Measurements from ENCODE around the gene ANKRD12. TPM values are rescaled to one million over a fixed set of nuclear protein-coding genes. Genes with fewer than 3 reads are reported as not detected.

The ANKRD12 gene
- total RNA-seq, 6 experiments from 2014 or later, result 26.5 to 31.3 (median 29.8) TPM

GRCh38 chr18:9132628-9133027, 4.0 kb upstream of the ANKRD12 start:
- Mint-ChIP-seq H3K27ac (no peak overlapping the region), H3K36me3 (ENCODE audit: low read depth) (peaks cover 26% of the 10 kb centered on the region), H3K9me3 (no peaks in the 10 kb centered on the region), H3K4me1 (ENCODE audit: low read depth) (peaks cover 41% of the 10 kb centered on the region), H3K4me3 (no peak overlapping the region), H3K27me3 (ENCODE audit: insufficient read depth) (peaks cover 5% of the 10 kb centered on the region)
- no peak for DNase-seq
- no peak for TF ChIP-seq CTCF (IDR thresholded peaks at IDR 0.05)

GRCh38 chr18:9133225-9133624, 3.4 kb upstream of the ANKRD12 start:
- peaks cover 5% of the 10 kb centered on the region for H3K27me3 Mint-ChIP-seq (ENCODE audit: insufficient read depth)
- H3K4me1 Mint-ChIP-seq (ENCODE audit: low read depth), result peaks cover 42% of the 10 kb centered on the region
- H3K4me3 Mint-ChIP-seq, result no peak overlapping the region
- DNase-seq, result no peak
- no peaks in the 10 kb centered on the region for H3K9me3 Mint-ChIP-seq
- peaks cover 22% of the 10 kb centered on the region for H3K36me3 Mint-ChIP-seq (ENCODE audit: low read depth)
- peak overlapping the region; percentile 38 for H3K27ac Mint-ChIP-seq
- no peak for TF ChIP-seq CTCF (IDR thresholded peaks at IDR 0.05)

- peaks cover 52% of the 10 kb centered on the region for H3K4me1 Mint-ChIP-seq (ENCODE audit: low read depth)
- H3K27ac Mint-ChIP-seq, result peak overlapping the region; percentile 98
- H3K4me3 Mint-ChIP-seq, result peak overlapping the region; percentile 98
- DNase-seq, result no peak
- no peak for TF ChIP-seq CTCF (IDR thresholded peaks at IDR 0.05)
- no peaks in the 10 kb centered on the region for H3K9me3 Mint-ChIP-seq
- peaks cover 3% of the 10 kb centered on the region; the same call in 1 of the 2 replicates for H3K27me3 Mint-ChIP-seq (ENCODE audit: insufficient read depth)
- H3K36me3 Mint-ChIP-seq (ENCODE audit: low read depth), result peaks cover 15% of the 10 kb centered on the region
Observed at GRCh38 chr18:9135081-9135911, 1.3 kb upstream of the ANKRD12 start.

- Mint-ChIP-seq H3K27me3 (ENCODE audit: insufficient read depth) (peaks cover 3% of the 10 kb centered on the region; the same call in 1 of the 2 replicates), H3K9me3 (no peaks in the 10 kb centered on the region), H3K4me1 (ENCODE audit: low read depth) (peaks cover 58% of the 10 kb centered on the region), H3K4me3 (peak overlapping the region; percentile 98), H3K27ac (peak overlapping the region; percentile 98), H3K36me3 (ENCODE audit: low read depth) (peaks cover 15% of the 10 kb centered on the region)
- DNase-seq, result peak; percentile 4
- no peak for TF ChIP-seq CTCF (IDR thresholded peaks at IDR 0.05)
Observed at GRCh38 chr18:9135912-9136314, 668 bp upstream of the ANKRD12 start.

GRCh38 chr18:9137168-9138066, 836 bp downstream of the ANKRD12 start:
- Mint-ChIP-seq H3K4me3 (peak overlapping the region; percentile 98), H3K27me3 (ENCODE audit: insufficient read depth) (peaks cover 3% of the 10 kb centered on the region; the same call in 1 of the 2 replicates), H3K9me3 (no peaks in the 10 kb centered on the region), H3K27ac (peak overlapping the region; percentile 98), H3K4me1 (ENCODE audit: low read depth) (peaks cover 73% of the 10 kb centered on the region), H3K36me3 (ENCODE audit: low read depth) (peaks cover 11% of the 10 kb centered on the region; the same call in 1 of the 2 replicates)
- DNase-seq, result peak; percentile 83
- no peak for TF ChIP-seq CTCF (IDR thresholded peaks at IDR 0.05)
